Kasumi-1 (cell line): ENCODE measurements around the gene PCDHA1.
A peak's percentile ranks its signal among the peaks of the same experiment; 100 is the strongest.
"Not testable (repeated sequence)": the region's sequence is repeated elsewhere in the genome, so short reads cannot be mapped to it uniquely, and the experiment has no call there.

Experiments used
- DNase-seq, 2 experiments: peaks; one replicate each; lab custom pipeline; 2025; lab: John Stamatoyannopoulos, UW

The PCDHA1 gene

GRCh38 chr5:140785905-140786686 lies at the start of gene PCDHA1:
Gene PCDHA1 (plus strand): TSS chr5:140786140.
- peak in 1 of 2 experiments; percentile 35 for DNase-seq

- DNase-seq, result no peak
Measured at GRCh38 chr5:140737486-140737885, 48.5 kb upstream of the PCDHA1 start.

DNA sequence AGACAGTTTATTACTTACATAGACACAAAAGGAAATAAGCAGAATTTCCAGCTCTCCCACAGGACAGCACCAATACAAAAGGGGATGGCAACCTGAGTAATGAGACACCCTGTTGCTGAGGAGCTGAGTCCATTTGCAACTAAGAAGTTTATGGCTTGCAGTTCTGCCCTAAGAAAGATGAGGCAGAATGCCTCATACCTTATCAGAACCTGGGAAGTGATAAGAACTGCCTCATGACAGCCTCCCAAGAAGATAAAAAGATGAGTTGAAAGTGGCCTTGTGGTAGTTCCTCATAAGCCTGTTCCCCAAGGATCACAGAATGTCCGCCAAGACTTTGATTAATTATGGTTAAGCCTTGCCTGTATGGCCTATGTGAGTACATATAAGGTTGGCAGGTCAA lies 44.0 kb upstream of the PCDHA1 start:
- DNase-seq, result no peak

- DNase-seq, result no peak
Measured at GRCh38 chr5:140753561-140753960, 32.4 kb upstream of the PCDHA1 start.

GRCh38 chr5:140764177-140764973 lies 21.6 kb upstream of the PCDHA1 start:
- DNase-seq, result peak in 1 of 2 experiments; percentile 17

DNA sequence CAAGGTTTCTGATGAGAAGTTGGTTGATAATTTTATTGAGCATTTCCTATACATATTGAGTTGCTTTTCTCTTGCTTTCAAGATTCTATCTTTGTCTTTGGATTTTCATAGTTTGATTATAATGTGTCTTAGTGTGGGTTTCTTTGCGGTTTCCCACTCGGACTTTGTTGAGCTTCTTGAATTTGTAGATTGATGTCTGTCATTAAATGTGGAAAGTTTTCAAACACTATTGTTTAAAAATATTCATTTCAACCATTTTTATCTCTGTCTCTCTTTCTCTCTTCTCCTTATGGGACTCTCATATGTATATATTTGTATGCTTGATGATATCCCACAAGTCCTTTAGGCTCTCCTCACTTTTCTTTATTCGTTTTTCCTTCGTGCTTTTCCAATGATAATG lies 18.5 kb upstream of the PCDHA1 start:
- DNase-seq, result no peak

GRCh38 chr5:140780512-140780911 lies 5.4 kb upstream of the PCDHA1 start:
- no peak for DNase-seq

DNA sequence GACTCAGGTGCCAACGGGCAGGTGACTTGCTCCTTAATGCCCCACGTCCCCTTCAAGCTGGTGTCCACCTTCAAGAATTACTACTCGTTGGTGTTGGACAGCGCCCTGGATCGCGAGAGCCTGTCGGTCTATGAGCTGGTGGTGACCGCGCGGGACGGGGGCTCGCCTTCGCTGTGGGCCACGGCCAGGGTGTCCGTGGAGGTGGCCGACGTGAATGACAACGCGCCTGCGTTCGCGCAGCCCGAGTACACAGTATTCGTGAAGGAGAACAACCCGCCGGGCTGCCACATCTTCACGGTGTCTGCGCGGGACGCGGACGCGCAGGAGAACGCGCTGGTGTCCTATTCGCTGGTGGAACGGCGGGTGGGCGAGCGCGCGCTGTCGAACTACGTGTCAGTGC lies 1.5 kb downstream of the PCDHA1 start:
- not testable (repeated sequence) for DNase-seq

- DNase-seq, result not testable (repeated sequence)
Measured at GRCh38 chr5:140787849-140788504, 2.0 kb downstream of the PCDHA1 start.

- DNase-seq, result peak; percentile 77 to 83
Measured at GRCh38 chr5:140791089-140791488, 5.1 kb downstream of the PCDHA1 start.

- no peak for DNase-seq
Measured at GRCh38 chr5:140794595-140795258, 8.8 kb downstream of the PCDHA1 start, which contains the start of gene PCDHA2. Gene PCDHA2 (plus strand): TSS chr5:140794852.

DNA sequence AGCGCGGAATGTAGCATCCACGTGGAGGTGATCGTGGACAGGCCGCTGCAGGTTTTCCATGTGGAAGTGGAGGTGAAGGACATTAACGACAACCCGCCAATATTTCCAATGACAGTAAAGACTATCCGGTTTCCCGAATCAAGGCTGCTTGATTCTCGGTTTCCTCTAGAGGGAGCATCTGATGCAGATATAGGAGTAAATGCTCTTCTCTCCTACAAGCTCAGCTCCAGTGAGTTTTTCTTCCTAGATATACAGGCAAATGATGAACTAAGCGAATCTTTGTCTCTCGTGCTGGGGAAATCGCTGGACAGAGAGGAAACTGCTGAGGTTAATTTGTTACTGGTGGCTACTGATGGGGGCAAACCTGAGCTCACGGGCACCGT lies 9.3 kb downstream of the PCDHA1 start:
- DNase-seq, result no peak

GRCh38 chr5:140796072-140796717 lies 10.3 kb downstream of the PCDHA1 start:
- DNase-seq, result not testable (repeated sequence)

DNA sequence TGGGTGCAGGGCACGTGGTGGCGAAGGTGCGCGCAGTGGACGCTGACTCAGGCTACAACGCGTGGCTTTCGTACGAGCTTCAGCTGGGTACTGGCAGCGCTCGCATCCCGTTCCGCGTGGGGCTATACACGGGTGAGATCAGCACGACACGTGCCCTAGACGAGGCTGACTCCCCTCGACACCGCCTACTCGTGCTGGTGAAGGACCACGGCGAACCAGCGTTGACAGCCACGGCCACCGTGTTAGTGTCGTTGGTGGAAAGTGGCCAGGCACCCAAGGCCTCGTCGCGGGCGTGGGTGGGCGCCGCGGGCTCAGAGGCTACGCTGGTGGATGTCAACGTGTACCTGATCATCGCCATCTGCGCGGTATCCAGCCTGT lies 10.8 kb downstream of the PCDHA1 start:
- DNase-seq, result no peak

- DNase-seq, result no peak
Measured at GRCh38 chr5:140800816-140801493, 15.0 kb downstream of the PCDHA1 start, which contains the start of gene PCDHA3. Gene PCDHA3 (plus strand): TSS chr5:140801057.

DNA sequence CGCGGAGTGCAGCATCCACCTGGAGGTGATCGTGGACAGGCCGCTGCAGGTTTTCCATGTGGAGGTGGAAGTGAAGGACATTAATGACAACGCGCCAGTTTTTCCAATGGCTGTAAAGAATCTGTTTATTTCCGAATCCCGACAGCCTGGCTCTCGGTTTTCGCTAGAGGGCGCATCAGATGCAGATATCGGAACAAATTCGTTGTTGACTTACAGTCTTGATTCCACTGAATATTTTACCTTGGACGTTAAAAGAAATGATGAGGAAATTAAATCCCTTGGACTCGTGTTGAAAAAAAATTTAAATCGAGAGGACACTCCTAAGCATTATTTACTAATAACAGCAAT lies 15.5 kb downstream of the PCDHA1 start:
- no peak for DNase-seq

GRCh38 chr5:140802381-140802780 lies 16.4 kb downstream of the PCDHA1 start:
- DNase-seq, result not testable (repeated sequence)

DNA sequence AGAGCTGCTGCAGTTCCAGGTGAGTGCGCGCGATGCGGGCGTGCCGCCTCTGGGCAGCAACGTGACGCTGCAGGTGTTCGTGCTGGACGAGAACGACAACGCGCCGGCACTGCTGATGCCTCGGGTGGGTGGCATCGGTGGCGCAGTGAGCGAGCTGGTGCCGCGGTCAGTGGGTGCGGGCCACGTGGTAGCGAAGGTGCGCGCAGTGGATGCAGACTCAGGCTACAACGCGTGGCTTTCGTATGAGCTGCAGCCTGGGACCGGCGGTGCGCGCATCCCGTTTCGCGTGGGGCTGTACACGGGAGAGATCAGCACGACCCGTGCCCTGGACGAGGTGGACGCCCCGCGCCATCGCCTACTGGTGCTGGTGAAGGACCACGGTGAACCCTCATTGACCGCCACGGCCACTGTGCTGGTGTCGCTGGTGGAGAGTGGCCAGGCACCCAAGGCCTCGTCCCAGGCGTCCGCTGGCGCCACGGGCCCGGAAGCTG lies 16.9 kb downstream of the PCDHA1 start:
- no peak for DNase-seq

DNA sequence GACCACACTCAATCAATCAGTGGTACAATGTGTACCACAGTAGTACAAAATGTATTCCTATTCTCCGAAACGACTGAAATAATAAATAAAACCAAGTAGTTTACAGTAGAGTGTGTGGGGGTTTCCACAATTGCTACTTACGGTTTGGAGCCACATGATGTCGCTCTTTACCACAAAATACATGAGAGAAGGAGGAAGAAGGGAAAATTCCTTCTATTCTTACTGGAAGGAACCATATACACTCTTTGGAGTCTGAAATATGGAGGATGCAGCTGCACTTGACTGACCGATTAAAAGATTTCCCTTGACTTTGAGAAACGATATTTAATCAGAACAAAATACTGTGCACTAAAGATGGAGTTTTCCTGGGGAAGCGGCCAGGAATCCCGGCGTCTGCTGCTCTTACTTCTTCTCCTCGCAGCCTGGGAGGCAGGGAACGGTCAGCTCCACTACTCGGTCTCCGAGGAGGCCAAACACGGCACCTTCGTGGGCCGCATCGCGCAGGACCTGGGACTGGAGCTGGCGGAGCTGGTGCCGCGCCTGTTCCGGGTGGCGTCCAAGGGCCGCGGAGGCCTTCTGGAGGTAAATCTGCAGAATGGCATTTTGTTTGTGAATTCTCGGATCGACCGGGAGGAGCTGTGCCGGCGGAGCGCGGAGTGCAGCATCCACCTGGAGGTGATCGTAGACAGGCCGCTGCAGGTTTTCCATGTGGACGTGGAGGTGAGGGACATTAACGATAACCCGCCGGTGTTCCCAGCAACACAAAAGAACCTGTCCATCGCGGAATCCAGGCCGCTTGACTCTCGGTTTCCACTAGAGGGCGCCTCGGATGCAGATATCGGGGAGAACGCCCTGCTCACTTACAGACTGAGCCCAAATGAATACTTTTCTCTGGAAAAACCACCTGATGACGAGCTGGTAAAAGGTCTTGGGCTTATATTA lies 21.2 kb downstream of the PCDHA1 start, which contains the start of gene PCDHA4:
PCDHA4 (plus strand) TSS at position 235 of the 942 bp plus-strand sequence.
- DNase-seq, result no peak
